Pancreas (tissue), 10 donors: ENCODE measurements around the gene GPC2. TPM values are rescaled to one million over a fixed set of nuclear protein-coding genes. Genes with fewer than 3 reads are reported as not detected.

Source experiments
- ATAC-seq, 4 donors: fragments of 200-7000 bp; cut with Tn5 transposase; one replicate each; pipeline versions ENCODE4 v1.8.0 to v1.9.1; 2020; ENCODE audit warnings: mild to moderate bottlenecking in 4 of 4, moderate library complexity in 4 of 4
- DNase-seq, 6 donors: peaks; one replicate each; pipeline ENCODE4 v3.0.0-alpha.2; 2020
- FAIRE-seq: peaks from 2 replicates; lab custom pipeline; 2012; peaks lifted over from hg19 to GRCh38; lab: Jason Lieb, UNC
- H3K27ac ChIP-seq, 4 donors: fragments of 200-600 bp; sonication (generic); 1 replicate in 3 of 4; 2 replicates in 1 of 4; pipeline versions ENCODE4 v1.5.0 to v1.8.0; 2020
- H3K27me3 ChIP-seq, 4 donors: fragments of 200-600 bp; one replicate each; pipeline ENCODE4 v1.8.0; 2021
- H3K36me3 ChIP-seq, 3 donors: fragments of 200-600 bp; sonication (generic) in 1 of 3; one replicate each; pipeline versions ENCODE4 v1.5.0 to v1.8.0; 2020 to 2021
- H3K4me1 ChIP-seq, 3 donors: fragments of 200-600 bp; one replicate each; pipeline ENCODE4 v1.8.0; 2021
- H3K4me3 ChIP-seq, 4 donors: fragments of 200-600 bp; sonication (generic) in 2 of 4; one replicate each; pipeline versions ENCODE4 v1.5.0 to v1.8.0; 2020 to 2021
- H3K9me3 ChIP-seq, 4 donors: fragments of 200-600 bp; one replicate each; pipeline ENCODE4 v1.8.0; 2021
- WGBS, 2 donors: extraction: QIAGEN DNeasy Blood & Tissue Kit; methylation state at CpG; one replicate each; pipeline ENCODE4 v1.1.7; 2013; 5-methylcytosine and 5-hydroxymethylcytosine counted together
- intact Hi-C, 3 donors: fragments of 100-400 bp; cut with DNase I; formaldehyde crosslinking; loops; one replicate each; pipeline versions ENCODE4 v1.11.1 to v1.14.2; 2022
- polyA plus RNA-seq, 2 donors: library from polyadenylated mRNA; stranded (reverse); fragments of 200-250 nt; gene quantifications; one replicate each; pipeline ENCODE4 v1.2.3, GENCODE V29; 2013
- total RNA-seq, 6 donors: library from RNA; stranded (reverse); fragmentation: NEBNext Ultra II Directional in 4 of 6; extraction: Animal tissue kit (Norgen Biotek cat#: 25700) in 4 of 6; gene quantifications; one replicate each; pipeline versions ENCODE4 v1.2.1 to v1.2.4, GENCODE V29; 2021 to 2023
- TF ChIP-seq, protein P1 (sequence below), 4 donors: fragments of 200-600 bp; sonication (generic) in 3 of 4; IDR thresholded peaks; one replicate each; pipeline versions ENCODE4 v1.5.0 to v1.8.0; 2021; ENCODE audit warnings: antibody characterized with exemption in 4 of 4
- donor health status: healthy with polysubstance abuse.
- donor health status: DM: no; HTN: no; CAD: no; lungs with moderate emphysema.
- donor health status: DM: no; HTN: no; CAD: no.
- donor health status: control.
- donor health status: control.
- donor health status: Bipolar disorder and iron deficiency.
- donor health status: DM: yes; HTN: yes; CAD: no.
- donor health status: DM: no; HTN: no; CAD: no.
- donor health status: DM: no; HTN: no; CAD: no.
- donor health status: DM: yes; HTN: yes; CAD: no.

The GPC2 gene
- total and polyA plus RNA-seq, 8 donors: 0.12 to 2.5 (median 0.62) TPM

DNA sequence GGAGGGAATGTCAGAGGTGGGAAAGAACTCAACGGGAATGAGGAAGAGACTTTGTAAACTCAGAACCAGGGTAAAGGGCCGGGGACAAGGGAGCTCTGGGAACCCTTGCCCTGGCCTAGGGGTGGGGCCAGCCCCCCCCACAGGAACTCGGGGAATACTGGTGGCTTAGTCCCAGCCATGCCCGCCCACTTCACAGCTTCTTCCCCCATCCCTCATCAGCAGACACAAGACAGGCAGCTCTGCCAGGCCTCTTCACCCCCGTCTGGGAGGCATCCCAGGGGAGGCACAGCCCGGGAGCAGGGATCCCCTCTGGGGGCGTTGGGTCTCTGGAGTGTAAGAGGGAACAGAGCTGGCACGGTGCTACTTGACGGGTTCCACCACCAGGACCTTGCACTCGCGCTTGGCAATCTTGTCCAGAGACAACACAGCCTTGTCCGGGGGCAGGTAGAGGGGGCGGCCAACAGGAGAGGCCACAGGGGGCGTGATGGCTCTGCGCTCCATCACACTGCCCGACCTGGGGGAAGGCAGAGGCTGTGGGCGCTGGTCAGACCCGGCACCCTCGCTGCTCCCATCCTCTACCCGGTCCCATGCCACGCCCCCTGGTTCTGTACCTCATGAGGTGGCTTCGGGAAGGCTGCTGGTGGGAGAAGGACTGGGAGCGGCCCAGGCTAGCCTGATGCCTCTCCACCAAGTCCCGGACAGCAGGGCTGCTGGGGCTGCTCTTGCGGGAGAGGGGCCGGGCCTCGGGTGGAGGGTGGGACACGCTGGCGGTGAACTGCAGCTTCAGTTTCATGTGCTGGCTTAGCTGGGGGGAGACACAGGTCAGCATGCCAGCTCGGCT is 22.3 kb downstream of the GPC2 start:
- TF ChIP-seq, protein P1, sequence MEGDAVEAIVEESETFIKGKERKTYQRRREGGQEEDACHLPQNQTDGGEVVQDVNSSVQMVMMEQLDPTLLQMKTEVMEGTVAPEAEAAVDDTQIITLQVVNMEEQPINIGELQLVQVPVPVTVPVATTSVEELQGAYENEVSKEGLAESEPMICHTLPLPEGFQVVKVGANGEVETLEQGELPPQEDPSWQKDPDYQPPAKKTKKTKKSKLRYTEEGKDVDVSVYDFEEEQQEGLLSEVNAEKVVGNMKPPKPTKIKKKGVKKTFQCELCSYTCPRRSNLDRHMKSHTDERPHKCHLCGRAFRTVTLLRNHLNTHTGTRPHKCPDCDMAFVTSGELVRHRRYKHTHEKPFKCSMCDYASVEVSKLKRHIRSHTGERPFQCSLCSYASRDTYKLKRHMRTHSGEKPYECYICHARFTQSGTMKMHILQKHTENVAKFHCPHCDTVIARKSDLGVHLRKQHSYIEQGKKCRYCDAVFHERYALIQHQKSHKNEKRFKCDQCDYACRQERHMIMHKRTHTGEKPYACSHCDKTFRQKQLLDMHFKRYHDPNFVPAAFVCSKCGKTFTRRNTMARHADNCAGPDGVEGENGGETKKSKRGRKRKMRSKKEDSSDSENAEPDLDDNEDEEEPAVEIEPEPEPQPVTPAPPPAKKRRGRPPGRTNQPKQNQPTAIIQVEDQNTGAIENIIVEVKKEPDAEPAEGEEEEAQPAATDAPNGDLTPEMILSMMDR (IDR thresholded peaks at IDR 0.05): no peak
- Histone ChIP-seq H3K4me3 (no peak overlapping the region), H3K27ac (no peak overlapping the region), H3K27me3 (no peaks in the 10 kb centered on the region), H3K36me3 (no peaks in the 10 kb centered on the region), H3K9me3 (no peaks in the 10 kb centered on the region), H3K4me1 (peaks cover 0 to 6% (median 3%) of the 10 kb centered on the region in 3 donors)
- DNase-seq (peak in 1 of 6 donors; percentile 69), FAIRE-seq (no peak), ATAC-seq (no peak)
- intact Hi-C loops: no loop called here
- WGBS, 2 donors: 76 to 78% methylated on average over 26 to 30 of the region's 30 CpGs

DNA sequence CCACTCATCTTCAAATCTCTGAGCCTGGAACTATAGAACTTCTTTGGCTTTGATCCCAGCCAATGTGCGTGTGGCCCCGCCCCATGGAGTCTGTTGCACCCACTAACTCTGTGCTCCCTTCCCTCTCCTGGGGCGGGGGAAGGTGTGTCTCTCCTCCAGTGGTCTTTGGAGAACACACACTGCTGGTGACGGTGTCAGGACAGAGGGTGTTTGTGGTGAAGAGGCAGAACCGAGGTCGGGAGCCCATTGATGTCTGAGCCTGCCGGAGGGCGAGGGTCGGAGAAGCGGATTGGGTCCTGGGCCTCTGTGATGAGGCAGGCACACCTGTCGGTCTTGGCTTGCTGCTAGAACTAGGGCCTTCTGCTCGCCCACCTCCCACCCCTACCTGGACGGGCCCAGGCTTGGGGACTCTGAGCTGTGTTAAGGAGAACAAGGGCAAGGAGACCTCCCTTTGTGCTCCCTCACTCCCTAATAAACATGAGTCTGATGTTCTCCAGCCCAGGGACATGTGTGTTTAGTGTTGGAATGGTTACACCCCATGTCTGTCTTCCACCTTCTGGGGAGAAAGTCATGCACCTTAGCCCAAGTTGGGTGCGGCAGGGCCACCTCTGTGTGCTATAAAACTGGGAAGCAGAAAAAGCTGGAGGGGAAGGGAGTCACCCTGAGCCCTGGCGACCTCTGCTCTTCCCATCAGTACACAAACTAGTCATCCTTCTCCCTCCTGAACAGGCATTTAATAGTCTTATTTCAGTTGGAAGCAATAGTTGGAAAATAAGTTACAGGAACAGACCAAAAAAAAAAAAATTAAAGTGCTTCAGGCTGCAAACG is 23.3 kb downstream of the GPC2 start:
- ATAC-seq (no peak), FAIRE-seq (no peak), DNase-seq (peak in 1 of 6 donors; percentile 66)
- no peak overlapping the region for H3K4me3 ChIP-seq
- WGBS, 2 donors: 81 to 83% methylated on average over 16 of the region's 16 CpGs
- H3K36me3 ChIP-seq: no peaks in the 10 kb centered on the region
- H3K4me1 ChIP-seq: peaks cover 0 to 6% (median 6%) of the 10 kb centered on the region in 3 donors
- H3K27ac ChIP-seq: no peak overlapping the region
- no peaks in the 10 kb centered on the region for H3K9me3 ChIP-seq
- TF ChIP-seq, protein P1 (IDR thresholded peaks at IDR 0.05): no peak
- intact Hi-C loops: no loop called here
- H3K27me3 ChIP-seq: no peaks in the 10 kb centered on the region

DNA sequence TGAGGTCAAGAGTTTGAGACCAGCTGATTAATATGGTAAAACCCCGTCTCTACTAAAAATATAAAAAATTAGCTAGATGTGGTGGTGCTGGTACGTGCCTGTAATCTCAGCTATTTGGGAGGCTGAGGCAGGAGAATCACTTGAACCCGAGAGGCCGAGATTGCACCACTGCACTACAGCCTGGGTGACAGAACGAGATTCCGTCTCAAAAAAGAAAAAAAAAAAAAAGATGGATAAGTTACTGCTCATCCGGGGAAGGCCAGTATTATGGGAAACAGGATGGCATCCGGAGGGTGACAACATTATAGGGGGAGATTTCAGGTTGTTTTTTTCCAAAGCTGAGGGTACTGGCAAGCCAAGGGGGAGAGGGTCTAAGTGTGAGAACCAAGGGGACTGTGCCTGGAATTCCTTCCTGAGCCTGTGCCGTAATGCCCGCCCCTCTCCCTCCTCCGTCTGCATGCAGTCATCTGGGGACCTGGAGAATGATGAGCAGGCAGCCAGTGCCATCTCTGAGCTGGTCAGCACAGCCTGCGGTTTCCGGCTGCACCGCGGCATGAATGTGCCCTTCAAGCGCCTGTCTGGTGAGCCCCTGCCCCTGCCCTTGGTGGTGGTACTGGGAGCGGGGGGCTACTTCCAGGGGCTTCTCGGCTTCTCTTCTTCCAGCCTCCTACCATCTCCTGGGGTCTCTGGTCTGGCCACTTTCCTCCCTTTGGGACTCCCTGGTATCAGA is 24.1 kb downstream of the GPC2 start:
- DNase-seq: no peak
- Histone ChIP-seq H3K27me3 (no peaks in the 10 kb centered on the region), H3K27ac (no peak overlapping the region), H3K36me3 (no peaks in the 10 kb centered on the region), H3K4me1 (peaks cover 0 to 6% (median 6%) of the 10 kb centered on the region in 3 donors), H3K4me3 (no peak overlapping the region), H3K9me3 (no peaks in the 10 kb centered on the region)
- no peak for ATAC-seq
- intact Hi-C loops: no loop called here
- FAIRE-seq: no peak
- TF ChIP-seq, protein P1 (IDR thresholded peaks at IDR 0.05): no peak
- 92 to 94% methylated on average over 17 to 18 of the region's 18 CpGs for WGBS, 2 donors

DNA sequence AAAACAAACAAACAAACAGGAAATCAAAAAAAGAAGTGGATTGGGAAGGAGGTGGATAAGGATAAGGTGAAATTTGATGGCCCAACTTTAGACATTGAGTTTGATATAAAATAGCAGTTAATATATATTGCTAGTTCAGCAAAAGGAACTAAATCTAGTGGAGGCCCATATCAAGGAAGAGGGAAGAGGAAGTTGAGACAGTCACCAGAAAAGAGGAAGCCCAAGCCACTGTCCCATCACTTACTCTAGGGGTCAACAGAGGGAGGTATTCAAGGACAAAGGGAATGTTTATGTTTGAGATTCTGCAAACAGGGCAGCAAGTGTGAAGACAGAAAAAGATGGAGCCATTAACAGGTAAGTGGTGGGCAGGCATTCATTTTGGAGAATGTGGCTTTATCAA is 24.8 kb downstream of the GPC2 start:
- no peaks in the 10 kb centered on the region for H3K27me3 ChIP-seq
- no peaks in the 10 kb centered on the region for H3K9me3 ChIP-seq
- TF ChIP-seq, protein P1 (IDR thresholded peaks at IDR 0.05): no peak
- FAIRE-seq (no peak), ATAC-seq (no peak), DNase-seq (no peak)
- H3K4me1 ChIP-seq: peaks cover 0 to 6% (median 3%) of the 10 kb centered on the region in 3 donors
- intact Hi-C loops: no loop called here
- no peak overlapping the region for H3K27ac ChIP-seq
- no peaks in the 10 kb centered on the region for H3K36me3 ChIP-seq
- no peak overlapping the region for H3K4me3 ChIP-seq
